ENCODE results near the gene PER1. TPM values are rescaled to one million over a fixed set of nuclear protein-coding genes. Genes with fewer than 3 reads are reported as not detected.
A peak's percentile ranks its signal among the peaks of the same experiment; 100 is the strongest.

Gene PER1
- total and polyA plus RNA-seq, 10 of the 15 experiments (the other 5 are each of a cell fraction or from before 2014, with no cell fraction given) = 0.02 to 25.1 (median 5.4) TPM

GRCh38 chr17:8144401-8145231, 7.6 kb downstream of the PER1 start:
- no peaks in the 10 kb centered on the region for H3K9me3 ChIP-seq (replicated peaks; ENCODE audit: control insufficient read depth, insufficient read depth, low read length)
- no TSS peak for BruUV-seq (replicated peaks)
- ATAC-seq (no peak), DNase-seq (ENCODE audit: low read depth, low spot score) (no peak), FAIRE-seq (no peak)
- intact Hi-C loops (cut with micrococcal nuclease; ENCODE audit: unreplicated experiment) = no loop called here
- no peak overlapping the region for H2AFZ ChIP-seq (ENCODE audit: control insufficient read depth, low read depth, low read length)
- ChIA-PET CTCF (interaction anchor here (1.1 kb wide), 1 partner anchor 77 kb away, joined by 3 read pairs; no protein-coding TSS in a partner anchor), SMC1A (ENCODE audit: uncharacterized antibody, unreplicated experiment) (no interaction called here), POLR2A (no interaction called here), RAD21 (ENCODE audit: unreplicated experiment) (no interaction called here)
- H3K4me1 ChIP-seq (ENCODE audit: control insufficient read depth, insufficient read depth, low read length) = peaks cover under 1% of the 10 kb centered on the region
- H3K4me3 ChIP-seq = no peak overlapping the region
- no peaks in the 10 kb centered on the region; the same call in 1 of the 2 replicates for H3K79me2 ChIP-seq (ENCODE audit: control insufficient read depth, insufficient read depth, low read length)
- no peaks in the 10 kb centered on the region for H3K27me3 ChIP-seq (replicated peaks in 1 of 2; ENCODE audit: control insufficient read depth in 2 of 2, insufficient read depth in 2 of 2, low read length in 1 of 2)
- H3K27ac ChIP-seq (ENCODE audit: control insufficient read depth, insufficient read depth) = no peak overlapping the region
- WGBS (ENCODE audit: insufficient coverage, insufficient replicate concordance, low lambda C conversion rate, missing lambda C conversion rate) = 76% methylated on average over 15 of the region's 15 CpGs
- peaks cover 11 to 32% of the 10 kb centered on the region in 2 experiments for H3K36me3 ChIP-seq (ENCODE audit: control insufficient read depth in 2 of 2, insufficient read depth in 2 of 2, low read length in 1 of 2)
- no peaks in the 10 kb centered on the region for H4K20me1 ChIP-seq (ENCODE audit: control insufficient read depth, insufficient read depth)
- H3K4me2 ChIP-seq (ENCODE audit: control insufficient read depth, insufficient read depth) = no peak overlapping the region
- in situ Hi-C loops (cut with MboI) = no loop called here
- no peak overlapping the region for H3K9ac ChIP-seq (ENCODE audit: control insufficient read depth, insufficient read depth, low read length)
- TF ChIP-seq RBBP5 (conservative IDR thresholded peaks at IDR 0.05) = no peak
- TF ChIP-seq, protein P1, sequence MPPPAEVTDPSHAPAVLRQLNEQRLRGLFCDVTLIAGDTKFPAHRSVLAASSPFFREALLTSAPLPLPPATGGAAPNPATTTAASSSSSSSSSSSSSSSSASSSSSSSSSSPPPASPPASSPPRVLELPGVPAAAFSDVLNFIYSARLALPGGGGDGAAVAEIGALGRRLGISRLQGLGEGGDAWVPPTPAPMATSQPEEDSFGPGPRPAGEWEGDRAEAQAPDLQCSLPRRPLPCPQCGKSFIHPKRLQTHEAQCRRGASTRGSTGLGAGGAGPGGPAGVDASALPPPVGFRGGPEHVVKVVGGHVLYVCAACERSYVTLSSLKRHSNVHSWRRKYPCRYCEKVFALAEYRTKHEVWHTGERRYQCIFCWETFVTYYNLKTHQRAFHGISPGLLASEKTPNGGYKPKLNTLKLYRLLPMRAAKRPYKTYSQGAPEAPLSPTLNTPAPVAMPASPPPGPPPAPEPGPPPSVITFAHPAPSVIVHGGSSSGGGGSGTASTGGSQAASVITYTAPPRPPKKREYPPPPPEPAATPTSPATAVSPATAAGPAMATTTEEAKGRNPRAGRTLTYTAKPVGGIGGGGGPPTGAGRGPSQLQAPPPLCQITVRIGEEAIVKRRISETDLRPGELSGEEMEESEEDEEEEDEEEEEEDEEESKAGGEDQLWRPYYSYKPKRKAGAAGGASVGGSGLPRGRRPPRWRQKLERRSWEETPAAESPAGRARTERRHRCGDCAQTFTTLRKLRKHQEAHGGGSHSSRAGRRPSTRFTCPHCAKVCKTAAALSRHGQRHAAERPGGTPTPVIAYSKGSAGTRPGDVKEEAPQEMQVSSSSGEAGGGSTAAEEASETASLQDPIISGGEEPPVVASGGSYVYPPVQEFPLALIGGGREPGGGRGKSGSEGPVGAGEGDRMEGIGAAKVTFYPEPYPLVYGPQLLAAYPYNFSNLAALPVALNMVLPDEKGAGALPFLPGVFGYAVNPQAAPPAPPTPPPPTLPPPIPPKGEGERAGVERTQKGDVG (CRISPR knock-in tag; IDR thresholded peaks at IDR 0.05) = no peak
- TF ChIP-seq, protein P2, sequence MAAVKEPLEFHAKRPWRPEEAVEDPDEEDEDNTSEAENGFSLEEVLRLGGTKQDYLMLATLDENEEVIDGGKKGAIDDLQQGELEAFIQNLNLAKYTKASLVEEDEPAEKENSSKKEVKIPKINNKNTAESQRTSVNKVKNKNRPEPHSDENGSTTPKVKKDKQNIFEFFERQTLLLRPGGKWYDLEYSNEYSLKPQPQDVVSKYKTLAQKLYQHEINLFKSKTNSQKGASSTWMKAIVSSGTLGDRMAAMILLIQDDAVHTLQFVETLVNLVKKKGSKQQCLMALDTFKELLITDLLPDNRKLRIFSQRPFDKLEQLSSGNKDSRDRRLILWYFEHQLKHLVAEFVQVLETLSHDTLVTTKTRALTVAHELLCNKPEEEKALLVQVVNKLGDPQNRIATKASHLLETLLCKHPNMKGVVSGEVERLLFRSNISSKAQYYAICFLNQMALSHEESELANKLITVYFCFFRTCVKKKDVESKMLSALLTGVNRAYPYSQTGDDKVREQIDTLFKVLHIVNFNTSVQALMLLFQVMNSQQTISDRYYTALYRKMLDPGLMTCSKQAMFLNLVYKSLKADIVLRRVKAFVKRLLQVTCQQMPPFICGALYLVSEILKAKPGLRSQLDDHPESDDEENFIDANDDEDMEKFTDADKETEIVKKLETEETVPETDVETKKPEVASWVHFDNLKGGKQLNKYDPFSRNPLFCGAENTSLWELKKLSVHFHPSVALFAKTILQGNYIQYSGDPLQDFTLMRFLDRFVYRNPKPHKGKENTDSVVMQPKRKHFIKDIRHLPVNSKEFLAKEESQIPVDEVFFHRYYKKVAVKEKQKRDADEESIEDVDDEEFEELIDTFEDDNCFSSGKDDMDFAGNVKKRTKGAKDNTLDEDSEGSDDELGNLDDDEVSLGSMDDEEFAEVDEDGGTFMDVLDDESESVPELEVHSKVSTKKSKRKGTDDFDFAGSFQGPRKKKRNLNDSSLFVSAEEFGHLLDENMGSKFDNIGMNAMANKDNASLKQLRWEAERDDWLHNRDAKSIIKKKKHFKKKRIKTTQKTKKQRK (IDR thresholded peaks at IDR 0.05; ENCODE audit: low read depth, low read length) = no peak
- TF ChIP-seq ATF2 (IDR thresholded peaks at IDR 0.05; ENCODE audit: low read length) = no peak
- TF ChIP-seq HDAC6 (IDR thresholded peaks at IDR 0.05; ENCODE audit: unreplicated experiment) = no peak
- TF ChIP-seq POLR2AphosphoS5 (IDR thresholded peaks at IDR 0.05; ENCODE audit: low read length) = peak; percentile 11; the same call in 1 of the 2 replicates
- no peak for TF ChIP-seq NFIC (IDR thresholded peaks at IDR 0.05; ENCODE audit: low read depth, low read length)
- 0 out of 2 replicates have a peak, but pooled peaks have one; percentile 26 for TF ChIP-seq BACH1 (IDR thresholded peaks at IDR 0.05; ENCODE audit: borderline replicate concordance)
- no peak for TF ChIP-seq NFYB (IDR thresholded peaks at IDR 0.05; ENCODE audit: insufficient read depth, low read depth, low read length)
- TF ChIP-seq BCLAF1 (IDR thresholded peaks at IDR 0.05) = no peak
